Measurements from ENCODE around the gene GPX6.

GRCh38 chr6:28541996-28542395 is 26.4 kb upstream of the GPX6 start:
- TF ChIP-seq ARNT (IDR thresholded peaks at IDR 0.05) (no peak), FOXM1 (IDR thresholded peaks at IDR 0.05; ENCODE audit: borderline replicate concordance) (no peak), L3MBTL2 (conservative IDR thresholded peaks at IDR 0.05) (no peak), SP1 (IDR thresholded peaks at IDR 0.05) (no peak), SUZ12 (IDR thresholded peaks at IDR 0.05) (no peak), ZNF384 (IDR thresholded peaks at IDR 0.05) (no peak), BHLHE40 (IDR thresholded peaks at IDR 0.05; ENCODE audit: borderline replicate concordance) (no peak), FOXA1 (IDR thresholded peaks at IDR 0.05) (no peak), TARDBP (IDR thresholded peaks at IDR 0.05) (no peak), FOXK2 (IDR thresholded peaks at IDR 0.05) (no peak), CTBP1 (IDR thresholded peaks at IDR 0.05; ENCODE audit: borderline replicate concordance) (no peak), LEF1 (IDR thresholded peaks at IDR 0.05; ENCODE audit: borderline replicate concordance) (no peak), HDGF (IDR thresholded peaks at IDR 0.05; ENCODE audit: borderline replicate concordance) (no peak), NFRKB (IDR thresholded peaks at IDR 0.05) (no peak)

Measured in HEK293T (cell line).